Hepatocyte (in vitro differentiated cells): ENCODE data around the gene BDKRB1.

Source experiments
- EZH2phosphoT487 ChIP-seq: fragments of 200-600 bp; sonication (generic); IDR thresholded peaks from one replicate; pipeline ENCODE4 v1.6.1; 2018; ENCODE audit warnings: antibody characterized with exemption, mild to moderate bottlenecking, low read depth, moderate library complexity; ENCODE audit not compliant: unreplicated experiment, severe bottlenecking
- TF ChIP-seq, protein P1 (sequence below): fragments of 200-600 bp; sonication (generic); IDR thresholded peaks from 2 replicates; pipeline ENCODE4 v1.5.1; 2016; ENCODE audit warnings: antibody characterized with exemption, mild to moderate bottlenecking; ENCODE audit not compliant: poor library complexity

GRCh38 chr14:96229315-96229714 is 26.7 kb upstream of the BDKRB1 start:
- TF ChIP-seq, protein P1, sequence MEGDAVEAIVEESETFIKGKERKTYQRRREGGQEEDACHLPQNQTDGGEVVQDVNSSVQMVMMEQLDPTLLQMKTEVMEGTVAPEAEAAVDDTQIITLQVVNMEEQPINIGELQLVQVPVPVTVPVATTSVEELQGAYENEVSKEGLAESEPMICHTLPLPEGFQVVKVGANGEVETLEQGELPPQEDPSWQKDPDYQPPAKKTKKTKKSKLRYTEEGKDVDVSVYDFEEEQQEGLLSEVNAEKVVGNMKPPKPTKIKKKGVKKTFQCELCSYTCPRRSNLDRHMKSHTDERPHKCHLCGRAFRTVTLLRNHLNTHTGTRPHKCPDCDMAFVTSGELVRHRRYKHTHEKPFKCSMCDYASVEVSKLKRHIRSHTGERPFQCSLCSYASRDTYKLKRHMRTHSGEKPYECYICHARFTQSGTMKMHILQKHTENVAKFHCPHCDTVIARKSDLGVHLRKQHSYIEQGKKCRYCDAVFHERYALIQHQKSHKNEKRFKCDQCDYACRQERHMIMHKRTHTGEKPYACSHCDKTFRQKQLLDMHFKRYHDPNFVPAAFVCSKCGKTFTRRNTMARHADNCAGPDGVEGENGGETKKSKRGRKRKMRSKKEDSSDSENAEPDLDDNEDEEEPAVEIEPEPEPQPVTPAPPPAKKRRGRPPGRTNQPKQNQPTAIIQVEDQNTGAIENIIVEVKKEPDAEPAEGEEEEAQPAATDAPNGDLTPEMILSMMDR = no peak
- TF ChIP-seq EZH2phosphoT487 = no peak
